Measurements from ENCODE around the gene DTNBP1.

DTNBP1 gene

DNA sequence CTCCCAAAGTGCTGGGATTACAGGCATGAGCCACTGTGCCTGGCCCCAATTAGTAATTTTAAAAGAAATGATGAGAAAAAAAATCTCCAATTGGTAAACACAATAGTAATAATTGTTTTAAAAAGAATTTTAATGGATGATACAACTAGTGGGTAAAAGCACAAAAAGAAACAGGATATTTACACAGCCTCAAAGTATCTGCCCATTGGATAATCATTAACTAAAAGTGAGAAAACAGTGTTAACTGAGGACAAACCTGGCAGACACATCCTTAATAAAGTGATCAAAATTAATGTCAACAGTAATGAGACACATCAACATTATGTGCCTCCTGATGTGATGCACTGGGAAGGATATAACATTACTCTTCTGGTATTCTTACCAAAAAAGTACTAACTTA lies 24.5 kb downstream of the DTNBP1 start:
- no peaks in the 10 kb centered on the region for H3K4me1 ChIP-seq (ENCODE audit: control insufficient read depth, insufficient read depth, low read length)
- H3K27me3 ChIP-seq (ENCODE audit: control insufficient read depth, insufficient read depth, low read length), result no peaks in the 10 kb centered on the region
- H3K4me3 ChIP-seq (ENCODE audit: low read length), result no peak overlapping the region
- H3K9me3 ChIP-seq (ENCODE audit: control insufficient read depth, low read length), result no peaks in the 10 kb centered on the region
- no peaks in the 10 kb centered on the region for H3K36me3 ChIP-seq (ENCODE audit: control insufficient read depth, insufficient read depth, low read length)
- no peak overlapping the region for H3K9ac ChIP-seq (ENCODE audit: low read length)

DNA sequence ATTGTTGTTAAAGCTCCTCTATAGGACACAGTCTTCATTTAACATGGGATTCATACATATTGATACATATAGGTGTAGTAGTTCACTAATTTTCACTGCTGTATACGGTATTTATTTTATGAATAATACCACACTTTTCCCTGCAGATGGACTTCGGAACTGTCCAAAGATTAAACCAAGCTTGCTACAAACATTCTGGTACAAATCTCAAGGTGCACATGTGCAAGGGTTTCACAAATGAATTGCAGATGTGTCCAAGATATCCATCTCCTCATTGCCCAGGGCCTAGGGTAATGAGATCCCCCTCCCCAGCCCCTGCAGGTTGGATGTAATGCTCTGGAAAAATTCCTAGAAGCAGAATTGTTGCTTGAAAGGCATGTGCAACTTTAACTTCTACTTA lies 31.4 kb downstream of the DTNBP1 start:
- H3K4me3 ChIP-seq (ENCODE audit: low read length), result no peak overlapping the region

DNA sequence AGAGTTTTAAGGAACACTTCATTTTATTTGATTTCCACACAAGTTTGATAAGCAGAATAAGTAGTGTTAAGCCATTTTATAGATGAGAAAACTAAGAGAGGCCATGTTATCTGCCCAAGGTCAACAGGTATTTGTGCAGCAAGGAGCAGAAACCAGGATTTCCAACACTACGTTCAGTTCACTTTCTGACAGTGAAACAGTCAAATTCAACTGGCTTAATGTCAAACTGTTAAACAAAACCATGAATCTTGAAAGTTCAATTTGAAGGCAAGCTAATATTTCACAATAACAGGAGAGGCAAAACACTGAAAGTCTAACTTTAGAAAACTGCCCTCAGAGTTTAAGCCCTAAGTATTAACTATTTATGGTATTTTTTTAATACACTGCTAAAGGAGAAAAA lies 32.6 kb downstream of the DTNBP1 start:
- Histone ChIP-seq H3K27me3 (ENCODE audit: control insufficient read depth, insufficient read depth, low read length) (no peaks in the 10 kb centered on the region), H3K4me1 (ENCODE audit: control insufficient read depth, insufficient read depth, low read length) (no peaks in the 10 kb centered on the region), H3K9ac (ENCODE audit: low read length) (no peak overlapping the region)

More for the DNA sequence above, 31.4 kb downstream of the DTNBP1 start:
- Histone ChIP-seq H3K9ac (ENCODE audit: low read length) (no peak overlapping the region), H3K4me1 (ENCODE audit: control insufficient read depth, insufficient read depth, low read length) (no peaks in the 10 kb centered on the region), H3K27me3 (ENCODE audit: control insufficient read depth, insufficient read depth, low read length) (no peaks in the 10 kb centered on the region), H3K9me3 (ENCODE audit: control insufficient read depth, low read length) (no peaks in the 10 kb centered on the region), H3K36me3 (ENCODE audit: control insufficient read depth, insufficient read depth, low read length) (no peaks in the 10 kb centered on the region)

DNA sequence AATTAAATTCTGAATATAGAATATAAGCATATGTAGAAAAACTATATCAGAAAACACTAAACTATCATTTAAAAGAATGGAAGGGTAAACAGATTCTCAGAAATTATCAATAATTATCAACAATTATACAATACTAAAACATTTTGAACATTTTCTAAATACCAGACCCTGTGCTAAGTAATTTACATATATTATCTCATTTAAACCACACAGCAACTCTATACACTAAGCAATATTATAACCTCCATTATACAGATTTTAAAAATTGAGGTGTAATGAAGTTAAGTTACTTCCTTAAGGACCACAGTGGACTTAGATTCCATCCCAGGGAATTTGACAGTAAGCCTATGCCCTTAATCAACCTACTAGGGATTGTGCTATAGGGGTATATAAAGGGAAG lies 33.3 kb downstream of the DTNBP1 start:
- H3K27me3 ChIP-seq (ENCODE audit: control insufficient read depth, insufficient read depth, low read length), result no peaks in the 10 kb centered on the region
- no peaks in the 10 kb centered on the region for H3K4me1 ChIP-seq (ENCODE audit: control insufficient read depth, insufficient read depth, low read length)
- H3K4me3 ChIP-seq (ENCODE audit: low read length), result no peak overlapping the region
- no peaks in the 10 kb centered on the region for H3K36me3 ChIP-seq (ENCODE audit: control insufficient read depth, insufficient read depth, low read length)
- H3K9me3 ChIP-seq (ENCODE audit: control insufficient read depth, low read length), result no peaks in the 10 kb centered on the region
- H3K9ac ChIP-seq (ENCODE audit: low read length), result no peak overlapping the region

More for the DNA sequence above, 32.6 kb downstream of the DTNBP1 start:
- Histone ChIP-seq H3K36me3 (ENCODE audit: control insufficient read depth, insufficient read depth, low read length) (no peaks in the 10 kb centered on the region), H3K9me3 (ENCODE audit: control insufficient read depth, low read length) (no peaks in the 10 kb centered on the region), H3K4me3 (ENCODE audit: low read length) (no peak overlapping the region)

DNA sequence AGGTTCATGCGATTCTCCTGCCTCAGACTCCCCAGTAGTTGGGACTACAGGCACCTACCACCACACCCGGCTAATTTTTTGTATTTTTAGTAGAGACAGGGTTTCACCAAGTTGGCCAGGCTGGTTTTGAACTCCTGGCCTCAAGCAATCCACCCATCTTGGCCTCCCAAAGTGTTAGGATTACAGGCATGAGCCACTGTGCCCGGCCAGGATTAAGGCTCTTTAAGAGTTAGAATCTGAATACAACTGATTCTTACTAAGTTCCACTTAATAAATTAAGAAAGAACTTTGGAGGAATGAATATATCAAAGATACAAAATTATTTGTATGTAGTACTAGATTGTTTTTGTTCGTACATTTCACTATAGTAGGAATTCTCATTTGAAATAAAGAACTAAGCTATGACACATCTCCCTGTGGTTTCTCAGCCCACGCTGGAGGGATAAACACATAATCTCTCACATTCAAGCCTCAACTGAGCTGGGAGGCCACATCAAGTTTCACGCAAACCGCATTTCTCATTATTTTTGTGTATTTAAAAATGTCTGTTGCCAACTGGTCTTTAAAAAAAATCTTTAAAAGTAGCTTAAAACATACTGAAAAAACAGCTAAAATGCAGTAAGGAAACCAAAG lies 34.2 kb downstream of the DTNBP1 start:
- Histone ChIP-seq H3K4me3 (ENCODE audit: low read length) (no peak overlapping the region), H3K27me3 (ENCODE audit: control insufficient read depth, insufficient read depth, low read length) (no peaks in the 10 kb centered on the region), H3K9ac (ENCODE audit: low read length) (no peak overlapping the region), H3K36me3 (ENCODE audit: control insufficient read depth, insufficient read depth, low read length) (no peaks in the 10 kb centered on the region), H3K4me1 (ENCODE audit: control insufficient read depth, insufficient read depth, low read length) (no peaks in the 10 kb centered on the region), H3K9me3 (ENCODE audit: control insufficient read depth, low read length) (no peaks in the 10 kb centered on the region)

DNA sequence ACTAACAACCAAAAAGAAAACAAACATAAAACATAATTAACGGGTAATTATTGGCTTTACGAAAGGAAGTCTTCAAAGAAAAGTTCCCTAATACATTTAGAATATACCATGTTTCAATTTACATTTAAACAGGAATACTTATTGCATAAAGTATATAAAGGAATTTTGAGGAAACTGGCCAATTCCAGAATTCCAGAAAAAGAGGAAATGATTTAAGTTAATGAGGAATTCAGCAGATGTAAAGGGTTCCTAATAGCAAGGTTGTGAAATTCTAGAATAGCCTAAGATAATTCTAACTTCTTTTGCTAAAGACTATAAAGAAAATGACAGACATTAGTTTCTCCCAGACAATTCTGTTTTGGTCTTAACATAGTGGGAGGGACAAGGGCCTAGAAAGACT lies 35.0 kb downstream of the DTNBP1 start:
- Histone ChIP-seq H3K4me1 (ENCODE audit: control insufficient read depth, insufficient read depth, low read length) (no peaks in the 10 kb centered on the region), H3K36me3 (ENCODE audit: control insufficient read depth, insufficient read depth, low read length) (no peaks in the 10 kb centered on the region), H3K9me3 (ENCODE audit: control insufficient read depth, low read length) (no peaks in the 10 kb centered on the region), H3K27me3 (ENCODE audit: control insufficient read depth, insufficient read depth, low read length) (no peaks in the 10 kb centered on the region), H3K9ac (ENCODE audit: low read length) (no peak overlapping the region), H3K4me3 (ENCODE audit: low read length) (no peak overlapping the region)

DNA sequence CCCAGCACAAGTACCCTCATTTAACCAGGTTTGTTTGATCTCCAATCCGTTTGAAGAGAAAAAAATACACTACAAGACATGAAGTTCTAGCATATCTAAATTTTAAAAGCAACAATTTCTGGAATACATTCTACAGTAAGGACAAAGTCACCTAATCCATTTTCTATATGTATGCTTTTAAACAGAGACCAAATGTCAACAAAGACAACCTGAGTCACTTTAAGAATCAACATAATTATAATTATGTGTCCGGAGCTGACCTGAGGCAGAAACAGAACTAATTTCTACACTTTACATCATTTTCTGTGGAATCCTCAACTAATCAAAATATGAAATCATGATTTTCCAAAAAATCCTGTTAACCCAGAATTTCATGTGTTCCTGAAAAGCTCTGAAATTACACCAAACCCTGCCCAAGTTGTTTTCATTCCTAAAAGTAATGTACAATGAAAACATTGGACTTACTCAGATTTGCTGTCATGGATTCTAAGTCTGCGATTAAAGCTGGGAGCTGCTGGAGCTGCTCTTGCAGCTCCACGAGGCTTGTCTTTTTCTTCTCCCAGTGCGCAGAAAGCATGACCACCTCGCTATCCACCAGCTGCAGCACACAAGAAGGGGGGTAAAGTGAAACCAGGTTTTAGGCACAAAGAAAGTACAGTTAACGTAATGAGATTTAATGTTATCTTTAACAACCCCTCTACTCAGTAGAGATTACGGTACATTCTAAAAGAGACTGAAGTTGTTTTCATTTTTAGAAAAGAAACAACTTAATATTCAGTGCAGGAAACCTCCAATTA lies 35.8 kb downstream of the DTNBP1 start:
- no peaks in the 10 kb centered on the region for H3K9me3 ChIP-seq (ENCODE audit: control insufficient read depth, low read length)
- no peaks in the 10 kb centered on the region for H3K4me1 ChIP-seq (ENCODE audit: control insufficient read depth, insufficient read depth, low read length)
- H3K36me3 ChIP-seq (ENCODE audit: control insufficient read depth, insufficient read depth, low read length), result no peaks in the 10 kb centered on the region
- no peaks in the 10 kb centered on the region for H3K27me3 ChIP-seq (ENCODE audit: control insufficient read depth, insufficient read depth, low read length)
- no peak overlapping the region for H3K9ac ChIP-seq (ENCODE audit: low read length)
- no peak overlapping the region for H3K4me3 ChIP-seq (ENCODE audit: low read length)

DNA sequence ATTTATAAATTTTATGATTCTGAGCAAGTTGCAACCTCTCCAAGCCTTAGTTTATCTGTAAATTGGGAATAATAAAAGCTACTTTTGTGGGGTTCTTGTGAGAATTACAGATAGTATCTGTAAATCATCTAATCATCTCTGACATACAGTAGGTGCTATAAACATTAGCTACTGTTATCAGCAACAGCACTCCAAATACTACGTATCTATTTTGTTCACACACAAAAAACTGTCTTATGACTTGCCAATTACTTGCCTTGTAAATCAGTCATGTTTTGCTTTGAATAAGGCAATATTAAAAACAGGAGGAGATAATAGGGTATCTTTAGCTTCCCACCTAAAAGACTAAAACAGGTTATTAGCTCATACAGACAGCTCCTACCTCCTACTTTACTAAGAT lies 36.7 kb downstream of the DTNBP1 start:
- H3K9ac ChIP-seq (ENCODE audit: low read length), result no peak overlapping the region
- H3K27me3 ChIP-seq (ENCODE audit: control insufficient read depth, insufficient read depth, low read length), result no peaks in the 10 kb centered on the region
- H3K4me3 ChIP-seq (ENCODE audit: low read length), result no peak overlapping the region
- H3K9me3 ChIP-seq (ENCODE audit: control insufficient read depth, low read length), result no peaks in the 10 kb centered on the region
- no peaks in the 10 kb centered on the region for H3K36me3 ChIP-seq (ENCODE audit: control insufficient read depth, insufficient read depth, low read length)
- no peaks in the 10 kb centered on the region for H3K4me1 ChIP-seq (ENCODE audit: control insufficient read depth, insufficient read depth, low read length)

DNA sequence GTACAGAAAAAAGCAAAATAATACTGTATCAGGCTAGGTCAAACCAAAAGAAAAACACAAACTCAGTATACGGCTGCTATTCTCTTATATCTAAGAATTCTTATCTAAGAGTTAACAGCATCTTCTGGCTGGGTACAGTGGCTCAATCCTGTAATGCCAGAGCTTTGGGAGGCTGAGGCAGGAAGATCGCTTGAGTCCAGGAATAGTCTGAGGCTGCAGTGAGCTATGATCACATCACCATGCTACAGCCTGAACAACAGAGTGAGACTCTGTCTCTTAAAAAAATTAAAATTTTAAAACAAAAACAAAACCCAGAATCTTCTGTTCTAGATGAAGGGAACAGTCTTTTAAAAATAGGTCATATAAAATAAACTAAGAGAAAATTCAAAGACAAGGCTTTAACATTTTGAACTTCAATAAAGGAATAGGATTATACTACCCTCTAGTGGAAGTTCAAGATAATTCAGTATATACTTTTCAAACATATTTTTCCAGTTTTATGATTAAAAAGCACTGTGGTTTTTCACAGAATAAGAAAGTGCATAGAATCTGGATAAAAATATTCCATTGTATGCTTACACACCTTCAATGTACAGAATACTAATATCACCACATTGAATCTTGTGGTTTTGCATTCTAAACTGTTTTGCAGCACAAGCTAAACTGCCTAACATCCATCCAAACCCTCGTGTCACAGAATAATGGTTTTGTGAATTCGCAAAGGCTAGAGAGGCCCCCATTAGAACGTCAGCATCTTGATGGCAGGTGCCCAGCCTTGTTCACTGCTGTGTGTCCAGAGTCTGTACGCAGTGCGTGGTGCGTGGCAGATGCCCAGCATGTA lies 39.3 kb downstream of the DTNBP1 start:
- Histone ChIP-seq H3K9me3 (ENCODE audit: control insufficient read depth, low read length) (no peaks in the 10 kb centered on the region), H3K36me3 (ENCODE audit: control insufficient read depth, insufficient read depth, low read length) (no peaks in the 10 kb centered on the region), H3K4me1 (ENCODE audit: control insufficient read depth, insufficient read depth, low read length) (no peaks in the 10 kb centered on the region), H3K9ac (ENCODE audit: low read length) (no peak overlapping the region), H3K4me3 (ENCODE audit: low read length) (no peak overlapping the region), H3K27me3 (ENCODE audit: control insufficient read depth, insufficient read depth, low read length) (no peaks in the 10 kb centered on the region)

DNA sequence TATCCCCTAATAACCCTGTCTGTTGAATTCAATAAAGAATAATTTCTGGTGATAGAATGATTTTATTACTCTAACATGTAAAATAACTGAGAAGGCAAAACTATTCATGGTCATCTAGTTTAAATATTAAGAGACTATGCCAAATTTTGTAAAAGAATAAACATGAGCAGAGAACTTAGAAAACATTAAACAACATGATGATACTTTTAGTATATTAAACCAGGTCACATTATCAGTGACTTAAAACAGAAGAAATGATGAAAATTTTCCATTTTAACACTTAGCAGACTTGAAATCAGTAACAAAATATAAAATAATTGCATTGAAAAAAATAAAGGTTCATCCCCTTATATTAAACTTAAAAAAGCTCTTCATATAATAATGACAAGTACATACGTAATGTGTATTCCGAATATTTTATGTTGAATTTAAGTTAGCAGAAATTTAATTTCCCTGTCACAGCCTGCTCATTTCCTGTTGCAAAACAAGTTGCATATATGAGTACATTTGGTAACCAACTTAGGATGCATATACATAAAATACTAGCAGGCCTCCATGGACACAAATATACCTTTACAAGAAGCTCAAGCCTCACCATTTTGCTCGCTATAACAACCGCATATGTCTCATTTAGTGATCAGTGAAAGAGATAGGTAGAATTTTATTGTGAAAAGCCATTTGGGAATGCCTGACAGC lies 40.6 kb downstream of the DTNBP1 start:
- Histone ChIP-seq H3K9me3 (ENCODE audit: control insufficient read depth, low read length) (no peaks in the 10 kb centered on the region), H3K9ac (ENCODE audit: low read length) (no peak overlapping the region), H3K4me1 (ENCODE audit: control insufficient read depth, insufficient read depth, low read length) (no peaks in the 10 kb centered on the region), H3K36me3 (ENCODE audit: control insufficient read depth, insufficient read depth, low read length) (no peaks in the 10 kb centered on the region), H3K27me3 (ENCODE audit: control insufficient read depth, insufficient read depth, low read length) (no peaks in the 10 kb centered on the region), H3K4me3 (ENCODE audit: low read length) (no peak overlapping the region)

DNA sequence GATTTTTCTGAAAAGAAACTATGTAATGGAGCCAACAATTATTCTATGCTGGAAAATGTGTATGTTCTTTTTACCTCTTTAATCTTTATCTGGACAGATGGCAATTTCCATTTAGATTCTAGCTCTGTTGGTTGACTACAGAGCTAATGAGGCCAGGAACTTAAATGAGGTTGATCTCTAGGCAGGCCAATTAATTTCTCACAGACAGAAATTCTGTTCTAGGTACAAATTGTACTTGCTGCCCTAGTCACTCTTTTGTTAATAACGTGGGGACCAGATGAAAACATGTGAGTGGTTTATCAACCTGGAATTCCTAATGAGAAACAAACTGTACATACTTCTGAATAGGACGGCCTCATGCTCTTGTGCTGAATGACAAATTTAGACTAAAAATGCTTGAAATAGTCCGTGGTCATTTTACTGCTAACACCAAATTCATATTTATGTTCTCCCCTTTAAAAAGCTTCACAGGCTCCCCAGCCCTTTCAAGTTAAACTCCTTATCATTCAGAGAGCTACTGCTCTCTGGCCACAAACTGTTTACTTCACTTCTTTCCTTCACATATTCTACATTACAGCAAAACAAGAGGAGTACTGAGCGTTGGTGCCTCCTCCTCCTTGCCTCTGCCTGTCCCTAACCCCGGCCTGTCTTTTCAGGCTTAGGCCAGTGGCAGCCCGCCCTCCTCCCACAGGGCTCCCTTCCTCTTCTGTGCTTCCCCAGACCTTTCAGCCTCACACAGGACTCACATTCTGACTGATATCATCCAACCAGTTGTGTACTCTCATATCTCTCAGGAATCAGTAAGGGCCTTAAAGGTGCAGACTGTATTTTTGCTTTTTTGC lies 41.4 kb downstream of the DTNBP1 start:
- Histone ChIP-seq H3K36me3 (ENCODE audit: control insufficient read depth, insufficient read depth, low read length) (no peaks in the 10 kb centered on the region), H3K9me3 (ENCODE audit: control insufficient read depth, low read length) (no peaks in the 10 kb centered on the region), H3K4me1 (ENCODE audit: control insufficient read depth, insufficient read depth, low read length) (no peaks in the 10 kb centered on the region), H3K27me3 (ENCODE audit: control insufficient read depth, insufficient read depth, low read length) (no peaks in the 10 kb centered on the region), H3K4me3 (ENCODE audit: low read length) (no peak overlapping the region), H3K9ac (ENCODE audit: low read length) (no peak overlapping the region)
